Liver (tissue), 9 donors: Measurements from ENCODE around the gene SLIT3. TPM values are rescaled to one million over a fixed set of nuclear protein-coding genes. Genes with fewer than 3 reads are reported as not detected.

Experiments used
- DNase-seq: peaks from one replicate; pipeline ENCODE4 v3.0.0-alpha.2; 2017; ENCODE audit warnings: low spot score
- H3K27ac ChIP-seq, 2 donors: one replicate each; pipeline ENCODE4 v1.7.0; 2013; ENCODE audit warnings: inconsistent platforms in 2 of 2, low read length in 2 of 2, control low read depth in 1 of 2, low read depth in 1 of 2, mild to moderate bottlenecking in 1 of 2
- H3K27me3 ChIP-seq, 4 donors: one replicate each; pipeline versions ENCODE4 v1.6.1 to v1.7.0; 2013; ENCODE audit warnings: low read length in 3 of 4, inconsistent platforms in 1 of 4, mild to moderate bottlenecking in 1 of 4, moderate library complexity in 1 of 4; ENCODE audit not compliant: control insufficient read depth in 4 of 4, insufficient read depth in 4 of 4
- H3K36me3 ChIP-seq, 4 donors: one replicate each; pipeline versions ENCODE4 v1.6.1 to v1.7.0; 2013; ENCODE audit warnings: low read length in 3 of 4, mild to moderate bottlenecking in 3 of 4, low read depth in 1 of 4, moderate library complexity in 1 of 4; ENCODE audit not compliant: control insufficient read depth in 4 of 4, insufficient read depth in 3 of 4
- H3K4me1 ChIP-seq, 4 donors: one replicate each; pipeline versions ENCODE4 v1.6.1 to v1.7.0; 2013; ENCODE audit warnings: low read length in 3 of 4, mild to moderate bottlenecking in 3 of 4, moderate library complexity in 1 of 4; ENCODE audit not compliant: control insufficient read depth in 4 of 4, insufficient read depth in 4 of 4
- H3K4me3 ChIP-seq, 3 donors: one replicate each; pipeline versions ENCODE4 v1.6.1 to v1.7.0; 2013; ENCODE audit warnings: low read length in 3 of 3, control low read depth in 1 of 3, low read depth in 1 of 3, mild to moderate bottlenecking in 1 of 3
- H3K9ac ChIP-seq, 2 donors: one replicate each; pipeline ENCODE4 v1.7.0; 2013; ENCODE audit warnings: low read length in 2 of 2, mild to moderate bottlenecking in 2 of 2, moderate library complexity in 2 of 2, control low read depth in 1 of 2, low read depth in 1 of 2
- H3K9me3 ChIP-seq, 4 donors: one replicate each; pipeline versions ENCODE4 v1.6.1 to v1.7.0; 2013; ENCODE audit warnings: low read length in 3 of 4; ENCODE audit not compliant: control insufficient read depth in 4 of 4
- CTCF ChIP-seq: fragments of 150-350 bp; IDR thresholded peaks from 2 replicates; pipeline ENCODE4 v1.5.1; 2017; ENCODE audit warnings: improper control_type of control experiment, low read depth, low read length; ENCODE audit not compliant: missing input control
- EGR1 ChIP-seq, 2 donors: IDR thresholded peaks; 2 replicates each; pipeline ENCODE4 v1.6.1; 2016 to 2018; ENCODE audit warnings: antibody characterized with exemption in 2 of 2, low read depth in 2 of 2
- FOXA1 ChIP-seq: IDR thresholded peaks from 2 replicates; pipeline ENCODE4 v1.6.1; 2016; ENCODE audit warnings: antibody characterized with exemption
- FOXA2 ChIP-seq: IDR thresholded peaks from 2 replicates; pipeline ENCODE4 v1.6.1; 2016; ENCODE audit warnings: antibody characterized with exemption
- GABPA ChIP-seq, 2 donors: IDR thresholded peaks in 1 of 2; conservative IDR thresholded peaks in 1 of 2; 2 replicates each; pipeline ENCODE4 v1.6.1; 2016; ENCODE audit warnings: antibody characterized with exemption in 2 of 2, mild to moderate bottlenecking in 1 of 2, moderate library complexity in 1 of 2
- HNF4A ChIP-seq, 2 donors: conservative IDR thresholded peaks; 2 replicates each; pipeline ENCODE4 v1.6.1; 2016; ENCODE audit warnings: antibody characterized with exemption in 2 of 2, mild to moderate bottlenecking in 2 of 2
- HNF4G ChIP-seq: IDR thresholded peaks from 2 replicates; pipeline ENCODE4 v1.6.1; 2016; ENCODE audit warnings: antibody characterized with exemption
- JUND ChIP-seq, 2 donors: IDR thresholded peaks; 2 replicates each; pipeline ENCODE4 v1.6.1; 2016; ENCODE audit warnings: antibody characterized with exemption in 2 of 2
- NR2F2 ChIP-seq: IDR thresholded peaks from 2 replicates; pipeline ENCODE4 v1.6.1; 2016; ENCODE audit warnings: antibody characterized with exemption
- RAD21 ChIP-seq, 2 donors: IDR thresholded peaks; 2 replicates each; pipeline ENCODE4 v1.6.1; 2016; ENCODE audit warnings: antibody characterized with exemption in 2 of 2, mild to moderate bottlenecking in 2 of 2
- RXRA ChIP-seq, 2 donors: IDR thresholded peaks; 2 replicates each; pipeline ENCODE4 v1.6.1; 2017 to 2018; ENCODE audit warnings: antibody characterized with exemption in 2 of 2, mild to moderate bottlenecking in 1 of 2
- SP1 ChIP-seq: IDR thresholded peaks from 2 replicates; pipeline ENCODE4 v1.6.1; 2018; ENCODE audit warnings: antibody characterized with exemption, mild to moderate bottlenecking
- TAF1 ChIP-seq: conservative IDR thresholded peaks from 2 replicates; pipeline ENCODE4 v1.6.1; 2016; ENCODE audit warnings: antibody characterized with exemption, mild to moderate bottlenecking
- YY1 ChIP-seq: IDR thresholded peaks from 2 replicates; pipeline ENCODE4 v1.6.1; 2016; ENCODE audit warnings: antibody characterized with exemption, mild to moderate bottlenecking
- ZBTB33 ChIP-seq: IDR thresholded peaks from 2 replicates; pipeline ENCODE4 v1.6.1; 2016; ENCODE audit warnings: antibody characterized with exemption
- WGBS: extraction: QIAGEN DNeasy Blood & Tissue Kit; methylation state at CpG from one replicate; pipeline ENCODE4 v1.1.7; 2013; 5-methylcytosine and 5-hydroxymethylcytosine counted together
- polyA plus RNA-seq, 2 donors: library from polyadenylated mRNA; stranded (reverse) in 1 of 2; unstranded in 1 of 2; fragments of 200-250 nt in 1 of 2; fragments of >200 nt in 1 of 2; fragmentation: Nextera tagmentation in 1 of 2; extraction: Ambion mirVana in 1 of 2; gene quantifications; one replicate each; pipeline versions ENCODE4 v1.2.1 to v1.2.3, GENCODE V29; 2013 to 2015
- total RNA-seq, 2 donors: library from RNA; depleted of rRNA; stranded (reverse); fragments of >200 nt; gene quantifications; one replicate each; pipeline ENCODE4 v1.2.3, GENCODE V29; 2014
- TF ChIP-seq, protein P1 (sequence below): IDR thresholded peaks from 2 replicates; pipeline ENCODE4 v1.6.1; 2016; ENCODE audit warnings: antibody characterized with exemption
- TF ChIP-seq, protein P2 (sequence below): IDR thresholded peaks from 2 replicates; pipeline ENCODE4 v1.6.1; 2016; ENCODE audit warnings: antibody characterized with exemption
- TF ChIP-seq, protein P3 (sequence below): IDR thresholded peaks from 2 replicates; pipeline ENCODE4 v1.6.1; 2016; ENCODE audit warnings: antibody characterized with exemption, mild to moderate bottlenecking
- donor health status: healthy.
- donor health status: healthy.
- donor health status: healthy.
- donor health status: healthy.
- donor health status: healthy.

The SLIT3 gene
- total and polyA plus RNA-seq, 4 donors: 0.61 to 1.3 (median 0.91) TPM

DNA sequence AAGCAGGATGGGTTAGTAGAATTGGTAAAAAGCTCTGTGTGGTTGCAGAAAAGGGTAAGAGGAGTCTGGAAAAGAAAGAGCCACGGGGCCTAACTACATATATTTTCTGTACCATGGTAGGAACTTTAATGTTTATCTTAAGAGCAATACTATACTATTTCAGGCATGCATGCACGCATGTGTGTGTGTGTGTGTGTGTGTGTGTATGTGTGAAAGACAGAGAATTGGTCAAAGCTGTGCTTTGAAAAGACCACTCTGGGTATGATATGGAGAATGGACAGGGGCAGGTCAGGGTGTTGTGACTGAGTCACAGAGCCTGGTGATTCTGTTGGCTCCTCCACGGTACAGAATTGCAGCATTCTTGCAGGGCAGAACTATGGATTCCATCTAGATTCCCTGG lies 339.3 kb downstream of the SLIT3 start:
- Histone ChIP-seq H3K27ac (no peak overlapping the region), H3K9ac (no peak overlapping the region), H3K4me1 (no peaks in the 10 kb centered on the region), H3K9me3 (no peaks in the 10 kb centered on the region), H3K4me3 (no peak overlapping the region), H3K27me3 (no peaks in the 10 kb centered on the region), H3K36me3 (no peaks in the 10 kb centered on the region)
- DNase-seq: no peak
- TF ChIP-seq, protein P1, sequence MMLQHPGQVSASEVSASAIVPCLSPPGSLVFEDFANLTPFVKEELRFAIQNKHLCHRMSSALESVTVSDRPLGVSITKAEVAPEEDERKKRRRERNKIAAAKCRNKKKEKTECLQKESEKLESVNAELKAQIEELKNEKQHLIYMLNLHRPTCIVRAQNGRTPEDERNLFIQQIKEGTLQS: no peak
- TF ChIP-seq, protein P2, sequence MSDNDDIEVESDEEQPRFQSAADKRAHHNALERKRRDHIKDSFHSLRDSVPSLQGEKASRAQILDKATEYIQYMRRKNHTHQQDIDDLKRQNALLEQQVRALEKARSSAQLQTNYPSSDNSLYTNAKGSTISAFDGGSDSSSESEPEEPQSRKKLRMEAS: no peak
- TF ChIP-seq FOXA1: no peak
- no peak for TF ChIP-seq GABPA (IDR thresholded peaks at IDR 0.05 in 1 of 2, conservative IDR thresholded peaks at IDR 0.05 in 1 of 2)
- TF ChIP-seq FOXA2: no peak
- no peak for TF ChIP-seq TAF1
- no peak for TF ChIP-seq EGR1 (IDR thresholded peaks at IDR 0.05; ENCODE audit: low read depth in 2 of 2)
- TF ChIP-seq HNF4A (conservative IDR thresholded peaks at IDR 0.05): no peak
- TF ChIP-seq JUND (IDR thresholded peaks at IDR 0.05): no peak
- TF ChIP-seq ZBTB33: no peak
- no peak for TF ChIP-seq YY1
- TF ChIP-seq NR2F2: no peak
- no peak for TF ChIP-seq SP1
- TF ChIP-seq RAD21 (IDR thresholded peaks at IDR 0.05): no peak
- TF ChIP-seq, protein P3, sequence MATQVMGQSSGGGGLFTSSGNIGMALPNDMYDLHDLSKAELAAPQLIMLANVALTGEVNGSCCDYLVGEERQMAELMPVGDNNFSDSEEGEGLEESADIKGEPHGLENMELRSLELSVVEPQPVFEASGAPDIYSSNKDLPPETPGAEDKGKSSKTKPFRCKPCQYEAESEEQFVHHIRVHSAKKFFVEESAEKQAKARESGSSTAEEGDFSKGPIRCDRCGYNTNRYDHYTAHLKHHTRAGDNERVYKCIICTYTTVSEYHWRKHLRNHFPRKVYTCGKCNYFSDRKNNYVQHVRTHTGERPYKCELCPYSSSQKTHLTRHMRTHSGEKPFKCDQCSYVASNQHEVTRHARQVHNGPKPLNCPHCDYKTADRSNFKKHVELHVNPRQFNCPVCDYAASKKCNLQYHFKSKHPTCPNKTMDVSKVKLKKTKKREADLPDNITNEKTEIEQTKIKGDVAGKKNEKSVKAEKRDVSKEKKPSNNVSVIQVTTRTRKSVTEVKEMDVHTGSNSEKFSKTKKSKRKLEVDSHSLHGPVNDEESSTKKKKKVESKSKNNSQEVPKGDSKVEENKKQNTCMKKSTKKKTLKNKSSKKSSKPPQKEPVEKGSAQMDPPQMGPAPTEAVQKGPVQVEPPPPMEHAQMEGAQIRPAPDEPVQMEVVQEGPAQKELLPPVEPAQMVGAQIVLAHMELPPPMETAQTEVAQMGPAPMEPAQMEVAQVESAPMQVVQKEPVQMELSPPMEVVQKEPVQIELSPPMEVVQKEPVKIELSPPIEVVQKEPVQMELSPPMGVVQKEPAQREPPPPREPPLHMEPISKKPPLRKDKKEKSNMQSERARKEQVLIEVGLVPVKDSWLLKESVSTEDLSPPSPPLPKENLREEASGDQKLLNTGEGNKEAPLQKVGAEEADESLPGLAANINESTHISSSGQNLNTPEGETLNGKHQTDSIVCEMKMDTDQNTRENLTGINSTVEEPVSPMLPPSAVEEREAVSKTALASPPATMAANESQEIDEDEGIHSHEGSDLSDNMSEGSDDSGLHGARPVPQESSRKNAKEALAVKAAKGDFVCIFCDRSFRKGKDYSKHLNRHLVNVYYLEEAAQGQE: no peak
- no peak for TF ChIP-seq RXRA (IDR thresholded peaks at IDR 0.05)
- no peak for TF ChIP-seq HNF4G
- no peak for TF ChIP-seq CTCF
- 79% methylated on average over 3 of the region's 3 CpGs for WGBS
